Gastrocnemius medialis (tissue), 4 donors: Measurements from ENCODE around the gene TIMP3. TPM values are rescaled to one million over a fixed set of nuclear protein-coding genes. Genes with fewer than 3 reads are reported as not detected.

Experiments used
- ATAC-seq, 2 donors: fragments of 150-250 bp; one replicate each; pipeline ENCODE4 v1.9.1; 2016
- DNase-seq, 2 donors: peaks; one replicate each; pipeline ENCODE4 v3.0.0-alpha.2; 2019
- H3K27ac ChIP-seq, 4 donors: fragments of 200-600 bp; sonication (generic); 1 replicate in 1 of 4; 2 replicates in 3 of 4; pipeline ENCODE4 v1.5.1; 2016 to 2018; ENCODE audit warnings: mild to moderate bottlenecking in 2 of 4, moderate library complexity in 1 of 4
- H3K27me3 ChIP-seq, 3 donors: fragments of 200-600 bp; sonication (generic) in 2 of 3; 1 replicate in 1 of 3; 2 replicates in 2 of 3; pipeline versions ENCODE4 v1.5.1 to v1.6.0; 2016 to 2019; ENCODE audit warnings: mild to moderate bottlenecking in 1 of 3, moderate library complexity in 1 of 3
- H3K36me3 ChIP-seq, 2 donors: fragments of 200-600 bp; sonication (generic) in 1 of 2; one replicate each; pipeline ENCODE4 v1.5.1; 2017 to 2018
- H3K4me1 ChIP-seq, 2 donors: fragments of 200-600 bp; sonication (generic) in 1 of 2; one replicate each; pipeline ENCODE4 v1.5.1; 2016 to 2017; ENCODE audit warnings: mild to moderate bottlenecking in 2 of 2
- H3K4me3 ChIP-seq, 4 donors: fragments of 200-600 bp; sonication (generic) in 3 of 4; 1 replicate in 1 of 4; 2 replicates in 3 of 4; pipeline ENCODE4 v1.5.1; 2016 to 2019; ENCODE audit warnings: mild to moderate bottlenecking in 2 of 4
- H3K9me3 ChIP-seq, 3 donors: fragments of 200-600 bp; sonication (generic) in 2 of 3; 1 replicate in 1 of 3; 2 replicates in 2 of 3; pipeline ENCODE4 v1.5.1; 2016 to 2019
- POLR2A ChIP-seq, 2 donors: fragments of 450-650 bp; IDR thresholded peaks; one replicate each; pipeline ENCODE4 v1.6.1; 2017; ENCODE audit warnings: antibody characterized with exemption in 2 of 2, mild to moderate bottlenecking in 2 of 2, moderate library complexity in 2 of 2
- in situ Hi-C, 4 donors: fragments of 200-750 bp; cut with MboI; loops; one replicate each; pipeline versions ENCODE4 v1.15.0 to v1.8.0; 2017; ENCODE audit warnings: low sequenced_read_pairs in 4 of 4
- intact Hi-C: fragments of 100-400 bp; cut with DNase I; formaldehyde crosslinking; loops from one replicate; pipeline ENCODE4 v1.15.1; 2023; ENCODE audit warnings: low total_unique reads
- total RNA-seq, 4 donors: library from RNA; depleted of rRNA; stranded (reverse); fragments of >200 nt; gene quantifications; one replicate each; pipeline versions ENCODE4 v1.1.0 to v1.2.3, GENCODE V29; 2016
- TF ChIP-seq, protein P1 (sequence below), 5 experiments: fragments of 450-650 bp in 3 of 5; fragments of 200-600 bp in 2 of 5; sonication (generic) in 2 of 5; IDR thresholded peaks in 4 of 5; conservative IDR thresholded peaks in 1 of 5; 1 replicate in 4 of 5; 2 replicates in 1 of 5; pipeline ENCODE4 v1.5.1; 2016 to 2019; ENCODE audit warnings: antibody characterized with exemption in 5 of 5, mild to moderate bottlenecking in 3 of 5, moderate library complexity in 3 of 5

Gene TIMP3
- total RNA-seq, 4 donors from 2014 or later: 102 to 247 (median 144) TPM

DNA sequence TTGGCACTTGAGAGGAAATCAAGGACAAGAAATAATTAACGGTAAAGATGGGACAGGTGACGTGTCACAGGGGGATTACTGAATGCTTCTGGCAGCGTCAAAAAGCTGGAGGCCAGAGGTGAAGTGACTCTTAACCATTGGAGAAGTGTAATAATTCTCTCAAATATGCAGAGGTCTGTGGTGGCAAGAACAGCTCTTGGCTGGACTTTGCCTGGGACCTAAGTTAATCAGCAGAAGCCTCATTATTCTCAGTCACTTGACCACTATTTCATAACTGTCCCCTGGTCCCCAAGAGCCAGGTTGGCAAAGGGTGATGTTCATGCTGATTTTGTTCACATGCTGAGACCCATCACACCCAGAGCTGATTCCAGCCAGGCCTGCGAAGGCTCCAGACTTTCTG, 72.9 kb downstream of the TIMP3 start:
- H3K4me3 ChIP-seq: no peak overlapping the region
- in situ Hi-C loops (no loop called here), intact Hi-C loops (no loop called here)
- H3K36me3 ChIP-seq: no peaks in the 10 kb centered on the region
- ATAC-seq (no peak), DNase-seq (no peak)
- TF ChIP-seq, protein P1, sequence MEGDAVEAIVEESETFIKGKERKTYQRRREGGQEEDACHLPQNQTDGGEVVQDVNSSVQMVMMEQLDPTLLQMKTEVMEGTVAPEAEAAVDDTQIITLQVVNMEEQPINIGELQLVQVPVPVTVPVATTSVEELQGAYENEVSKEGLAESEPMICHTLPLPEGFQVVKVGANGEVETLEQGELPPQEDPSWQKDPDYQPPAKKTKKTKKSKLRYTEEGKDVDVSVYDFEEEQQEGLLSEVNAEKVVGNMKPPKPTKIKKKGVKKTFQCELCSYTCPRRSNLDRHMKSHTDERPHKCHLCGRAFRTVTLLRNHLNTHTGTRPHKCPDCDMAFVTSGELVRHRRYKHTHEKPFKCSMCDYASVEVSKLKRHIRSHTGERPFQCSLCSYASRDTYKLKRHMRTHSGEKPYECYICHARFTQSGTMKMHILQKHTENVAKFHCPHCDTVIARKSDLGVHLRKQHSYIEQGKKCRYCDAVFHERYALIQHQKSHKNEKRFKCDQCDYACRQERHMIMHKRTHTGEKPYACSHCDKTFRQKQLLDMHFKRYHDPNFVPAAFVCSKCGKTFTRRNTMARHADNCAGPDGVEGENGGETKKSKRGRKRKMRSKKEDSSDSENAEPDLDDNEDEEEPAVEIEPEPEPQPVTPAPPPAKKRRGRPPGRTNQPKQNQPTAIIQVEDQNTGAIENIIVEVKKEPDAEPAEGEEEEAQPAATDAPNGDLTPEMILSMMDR (IDR thresholded peaks at IDR 0.05 in 4 of 5, conservative IDR thresholded peaks at IDR 0.05 in 1 of 5): no peak
- H3K27me3 ChIP-seq: no peaks in the 10 kb centered on the region
- no peaks in the 10 kb centered on the region for H3K9me3 ChIP-seq
- no peak overlapping the region for H3K27ac ChIP-seq
- no peaks in the 10 kb centered on the region for H3K4me1 ChIP-seq

DNA sequence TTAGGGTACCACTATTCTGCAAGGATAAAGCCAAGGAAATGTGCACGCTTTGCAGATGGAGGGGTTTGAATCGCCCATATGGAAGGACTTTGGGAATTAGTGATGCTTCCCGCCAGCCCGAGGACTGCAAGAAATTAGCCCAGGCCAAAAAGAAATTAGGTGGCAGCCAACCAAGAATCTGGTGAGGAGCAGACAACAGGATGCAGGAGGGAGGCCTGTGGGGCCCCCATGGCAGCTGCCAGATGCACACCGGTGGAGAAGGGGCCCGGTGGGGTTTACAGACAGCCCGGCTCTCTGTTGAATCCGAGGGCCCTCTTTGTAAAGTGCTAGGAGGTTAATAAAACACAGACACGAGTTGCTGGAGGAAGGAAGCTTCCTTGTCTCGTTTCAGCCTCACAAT, 73.5 kb downstream of the TIMP3 start:
- intact Hi-C loops: no loop called here
- no peaks in the 10 kb centered on the region for H3K27me3 ChIP-seq
- ATAC-seq (no peak), DNase-seq (no peak)
- H3K9me3 ChIP-seq: no peaks in the 10 kb centered on the region
- no peak overlapping the region for H3K4me3 ChIP-seq
- in situ Hi-C loops: no loop called here
- H3K4me1 ChIP-seq: no peaks in the 10 kb centered on the region
- H3K36me3 ChIP-seq: no peaks in the 10 kb centered on the region
- no peak overlapping the region for H3K27ac ChIP-seq
- TF ChIP-seq POLR2A (IDR thresholded peaks at IDR 0.05): no peak
- TF ChIP-seq, protein P1 (IDR thresholded peaks at IDR 0.05 in 4 of 5, conservative IDR thresholded peaks at IDR 0.05 in 1 of 5): no peak

DNA sequence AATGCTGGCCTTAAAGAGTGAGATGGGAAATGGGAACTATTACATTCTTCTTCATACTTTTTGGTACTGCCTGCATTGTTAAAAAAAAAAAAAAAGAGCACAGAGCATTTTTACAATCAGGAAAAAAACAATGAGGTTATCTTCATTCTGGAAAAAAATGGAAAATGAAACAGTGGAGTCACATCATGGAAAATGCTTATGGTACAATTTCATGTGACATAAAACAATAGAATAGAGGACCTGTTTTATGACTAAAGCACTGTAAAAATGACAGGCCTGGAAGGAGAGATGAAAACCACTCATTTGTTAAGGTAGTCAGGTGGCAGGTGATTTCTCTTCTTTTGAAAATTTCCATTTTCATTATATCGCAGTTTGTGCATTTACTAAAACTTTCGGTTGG, 75.0 kb downstream of the TIMP3 start:
- Histone ChIP-seq H3K9me3 (no peaks in the 10 kb centered on the region), H3K27me3 (no peaks in the 10 kb centered on the region), H3K27ac (no peak overlapping the region), H3K36me3 (no peaks in the 10 kb centered on the region), H3K4me3 (no peak overlapping the region), H3K4me1 (no peaks in the 10 kb centered on the region)
- in situ Hi-C loops (no loop called here), intact Hi-C loops (no loop called here)
- no peak for TF ChIP-seq POLR2A (IDR thresholded peaks at IDR 0.05)
- TF ChIP-seq, protein P1 (IDR thresholded peaks at IDR 0.05 in 4 of 5, conservative IDR thresholded peaks at IDR 0.05 in 1 of 5): no peak
- ATAC-seq (no peak), DNase-seq (no peak)

DNA sequence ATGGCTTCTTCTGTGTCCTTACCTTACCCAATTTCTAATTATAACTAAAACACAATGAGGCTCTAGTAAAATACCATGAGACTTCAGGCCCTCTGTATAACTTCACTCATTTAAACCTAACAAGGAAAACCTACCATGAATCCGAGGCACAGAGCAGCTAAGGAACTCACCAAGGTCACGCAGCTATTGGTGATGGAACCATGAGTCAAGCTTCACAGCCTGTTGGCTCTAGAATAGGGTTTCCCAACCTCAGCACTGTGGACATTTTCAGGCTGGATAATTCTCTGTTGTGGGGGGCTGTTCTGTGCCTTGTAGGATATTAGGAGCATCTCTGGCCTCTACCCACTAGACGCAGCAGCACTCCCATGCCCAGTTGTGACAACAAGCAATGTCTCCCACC, 75.7 kb downstream of the TIMP3 start:
- Histone ChIP-seq H3K36me3 (no peaks in the 10 kb centered on the region), H3K27me3 (no peaks in the 10 kb centered on the region), H3K27ac (no peak overlapping the region), H3K9me3 (no peaks in the 10 kb centered on the region), H3K4me3 (no peak overlapping the region), H3K4me1 (no peaks in the 10 kb centered on the region)
- ATAC-seq: no peak
- intact Hi-C loops (no loop called here), in situ Hi-C loops (no loop called here)
- TF ChIP-seq, protein P1 (IDR thresholded peaks at IDR 0.05 in 4 of 5, conservative IDR thresholded peaks at IDR 0.05 in 1 of 5): no peak
- no peak for TF ChIP-seq POLR2A (IDR thresholded peaks at IDR 0.05)
- DNase-seq: no peak

DNA sequence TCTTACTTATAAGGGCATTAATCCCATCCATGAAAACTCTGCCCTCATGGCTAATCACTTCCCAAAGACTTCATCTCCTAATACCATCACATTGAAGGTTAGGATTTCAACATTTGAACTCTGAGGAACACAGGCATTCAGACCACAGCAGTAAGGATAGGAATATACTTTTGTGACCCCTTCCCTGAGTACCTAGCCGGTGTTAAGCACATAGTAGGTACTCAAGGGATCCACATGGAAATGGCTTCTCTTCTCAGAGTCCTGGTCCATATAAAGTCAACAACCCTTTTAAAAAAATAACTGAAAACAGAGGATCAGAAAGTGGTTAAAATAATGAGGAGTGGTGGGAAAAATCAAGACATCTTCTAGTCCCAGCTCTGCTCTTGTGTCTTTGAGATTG, 78.0 kb downstream of the TIMP3 start:
- Histone ChIP-seq H3K4me3 (no peak overlapping the region), H3K27me3 (no peaks in the 10 kb centered on the region), H3K36me3 (no peaks in the 10 kb centered on the region), H3K4me1 (no peaks in the 10 kb centered on the region), H3K27ac (no peak overlapping the region), H3K9me3 (no peaks in the 10 kb centered on the region)
- ATAC-seq (no peak), DNase-seq (no peak)
- TF ChIP-seq POLR2A (IDR thresholded peaks at IDR 0.05): no peak
- TF ChIP-seq, protein P1 (IDR thresholded peaks at IDR 0.05 in 4 of 5, conservative IDR thresholded peaks at IDR 0.05 in 1 of 5): no peak
- in situ Hi-C loops (no loop called here), intact Hi-C loops (no loop called here)
